DMS153 treated with DMSO at 0.1 percent for 48 hours (cell line): Measurements from ENCODE around the gene TMC1.
"Not testable (repeated sequence)": the region's sequence is repeated elsewhere in the genome, so short reads cannot be mapped to it uniquely, and the experiment has no call there.

ENCODE experiments used
- DNase-seq: peaks from one replicate; lab custom pipeline; 2025; ENCODE audit not compliant: unreplicated experiment; lab: John Stamatoyannopoulos, UW

TMC1 gene

GRCh38 chr9:72521416-72521815 lies at the start of gene TMC1:
Gene TMC1, plus strand, starts transcription at chr9:72521608. Its CDS starts 127,041 bp downstream, at chr9:72648649.
- not testable (repeated sequence) for DNase-seq

- no peak for DNase-seq
Measured at GRCh38 chr9:72473474-72474261, 47.7 kb upstream of the TMC1 start.

GRCh38 chr9:72474676-72475075 lies 46.7 kb upstream of the TMC1 start:
- no peak for DNase-seq

- DNase-seq, result no peak
Measured at GRCh38 chr9:72476100-72476499, 45.3 kb upstream of the TMC1 start.

- DNase-seq, result no peak
Measured at GRCh38 chr9:72476617-72477437, 44.6 kb upstream of the TMC1 start.

GRCh38 chr9:72477930-72478518 lies 43.4 kb upstream of the TMC1 start:
- no peak for DNase-seq

- no peak for DNase-seq
Measured at GRCh38 chr9:72478966-72479365, 42.4 kb upstream of the TMC1 start.

GRCh38 chr9:72480261-72480660 lies 41.1 kb upstream of the TMC1 start:
- DNase-seq, result not testable (repeated sequence)

GRCh38 chr9:72480921-72481320 lies 40.5 kb upstream of the TMC1 start:
- no peak for DNase-seq

- no peak for DNase-seq
Measured at GRCh38 chr9:72485821-72486593, 35.4 kb upstream of the TMC1 start.

- DNase-seq, result no peak
Measured at GRCh38 chr9:72486594-72486955, 34.8 kb upstream of the TMC1 start.

GRCh38 chr9:72487665-72488064 lies 33.7 kb upstream of the TMC1 start:
- DNase-seq, result not testable (repeated sequence)

- DNase-seq, result no peak
Measured at GRCh38 chr9:72489986-72490385, 31.4 kb upstream of the TMC1 start.

- no peak for DNase-seq
Measured at GRCh38 chr9:72491242-72491641, 30.2 kb upstream of the TMC1 start.

GRCh38 chr9:72494051-72494450 lies 27.4 kb upstream of the TMC1 start:
- DNase-seq, result no peak

- DNase-seq, result no peak
Measured at GRCh38 chr9:72497447-72498046, 23.9 kb upstream of the TMC1 start.

- no peak for DNase-seq
Measured at GRCh38 chr9:72506615-72507014, 14.8 kb upstream of the TMC1 start.

GRCh38 chr9:72509053-72509452 lies 12.4 kb upstream of the TMC1 start:
- DNase-seq, result no peak

- no peak for DNase-seq
Measured at GRCh38 chr9:72509635-72510034, 11.8 kb upstream of the TMC1 start.

- DNase-seq, result not testable (repeated sequence)
Measured at GRCh38 chr9:72521011-72521410, 397 bp upstream of the TMC1 start.
